Peyer's patch (tissue), 4 donors: ENCODE data around the gene ITPRIPL1.

Experiments
- POLR2A ChIP-seq, 2 donors: fragments of 450-650 bp; IDR thresholded peaks; one replicate each; pipeline ENCODE4 v1.5.1; 2017; ENCODE audit warnings: antibody characterized with exemption in 2 of 2, mild to moderate bottlenecking in 2 of 2, moderate library complexity in 2 of 2
- TF ChIP-seq, protein P1 (sequence below), 6 experiments: fragments of 450-650 bp in 4 of 6; fragments of 200-600 bp in 2 of 6; sonication (generic) in 1 of 6; IDR thresholded peaks; one replicate each; pipeline ENCODE4 v1.5.1; 2017 to 2019; ENCODE audit warnings: antibody characterized with exemption in 6 of 6, mild to moderate bottlenecking in 3 of 6, moderate library complexity in 1 of 6

DNA sequence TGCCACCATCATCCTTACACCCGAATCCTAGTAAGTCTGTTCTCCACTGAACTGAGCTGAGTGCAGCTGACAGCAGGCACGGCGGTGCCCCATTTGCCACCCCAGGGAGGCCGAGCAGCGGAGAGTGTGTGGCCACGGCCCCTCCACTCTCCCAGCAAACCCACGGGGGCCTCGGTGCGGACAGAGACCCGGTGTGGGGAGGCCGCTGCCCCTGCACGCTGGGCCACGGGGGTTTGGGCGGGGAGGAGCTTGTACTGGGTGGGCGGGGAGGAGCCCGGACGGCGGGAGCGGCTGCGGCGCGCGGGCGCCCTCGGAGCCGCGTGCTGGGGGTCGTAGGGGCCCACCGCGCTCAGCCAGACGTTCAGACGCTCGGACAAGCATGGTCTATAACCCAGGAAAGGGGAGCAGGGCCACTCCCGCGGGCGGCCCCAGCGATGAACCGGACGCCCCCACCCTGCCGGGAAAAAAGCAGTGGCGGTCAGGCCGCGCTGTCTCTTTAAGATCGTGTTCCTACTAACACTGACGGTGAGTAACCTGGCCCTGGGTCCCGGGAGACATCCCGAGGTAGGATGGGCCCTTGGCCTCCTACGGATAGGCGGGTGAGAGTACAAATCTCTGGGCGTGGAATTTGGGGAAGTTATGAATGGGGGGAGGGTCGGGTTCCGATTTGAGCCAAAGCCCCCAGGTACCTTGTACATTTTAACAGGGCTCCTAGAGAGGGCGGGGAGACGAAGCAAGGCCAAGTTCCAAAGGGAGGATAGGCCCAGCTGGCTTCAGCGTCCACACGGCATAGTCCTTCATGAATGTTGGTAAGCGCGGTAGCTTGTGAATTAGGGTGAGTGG lies at the start of gene ITPRIPL1:
- TF ChIP-seq, protein P1, sequence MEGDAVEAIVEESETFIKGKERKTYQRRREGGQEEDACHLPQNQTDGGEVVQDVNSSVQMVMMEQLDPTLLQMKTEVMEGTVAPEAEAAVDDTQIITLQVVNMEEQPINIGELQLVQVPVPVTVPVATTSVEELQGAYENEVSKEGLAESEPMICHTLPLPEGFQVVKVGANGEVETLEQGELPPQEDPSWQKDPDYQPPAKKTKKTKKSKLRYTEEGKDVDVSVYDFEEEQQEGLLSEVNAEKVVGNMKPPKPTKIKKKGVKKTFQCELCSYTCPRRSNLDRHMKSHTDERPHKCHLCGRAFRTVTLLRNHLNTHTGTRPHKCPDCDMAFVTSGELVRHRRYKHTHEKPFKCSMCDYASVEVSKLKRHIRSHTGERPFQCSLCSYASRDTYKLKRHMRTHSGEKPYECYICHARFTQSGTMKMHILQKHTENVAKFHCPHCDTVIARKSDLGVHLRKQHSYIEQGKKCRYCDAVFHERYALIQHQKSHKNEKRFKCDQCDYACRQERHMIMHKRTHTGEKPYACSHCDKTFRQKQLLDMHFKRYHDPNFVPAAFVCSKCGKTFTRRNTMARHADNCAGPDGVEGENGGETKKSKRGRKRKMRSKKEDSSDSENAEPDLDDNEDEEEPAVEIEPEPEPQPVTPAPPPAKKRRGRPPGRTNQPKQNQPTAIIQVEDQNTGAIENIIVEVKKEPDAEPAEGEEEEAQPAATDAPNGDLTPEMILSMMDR (IDR thresholded peaks at IDR 0.05) = no peak
- no peak for TF ChIP-seq POLR2A (IDR thresholded peaks at IDR 0.05)
